C4-2B (cell line): ENCODE results near the gene AP1M1.

ENCODE experiments used
- ZFX ChIP-seq: fragments of 450-650 bp; IDR thresholded peaks from 2 replicates; pipeline ENCODE4 v1.6.1; 2017
- TF ChIP-seq, protein P1 (sequence below): fragments of 450-650 bp; conservative IDR thresholded peaks from 2 replicates; pipeline ENCODE4 v1.5.1; 2017; ENCODE audit warnings: mild to moderate bottlenecking

DNA sequence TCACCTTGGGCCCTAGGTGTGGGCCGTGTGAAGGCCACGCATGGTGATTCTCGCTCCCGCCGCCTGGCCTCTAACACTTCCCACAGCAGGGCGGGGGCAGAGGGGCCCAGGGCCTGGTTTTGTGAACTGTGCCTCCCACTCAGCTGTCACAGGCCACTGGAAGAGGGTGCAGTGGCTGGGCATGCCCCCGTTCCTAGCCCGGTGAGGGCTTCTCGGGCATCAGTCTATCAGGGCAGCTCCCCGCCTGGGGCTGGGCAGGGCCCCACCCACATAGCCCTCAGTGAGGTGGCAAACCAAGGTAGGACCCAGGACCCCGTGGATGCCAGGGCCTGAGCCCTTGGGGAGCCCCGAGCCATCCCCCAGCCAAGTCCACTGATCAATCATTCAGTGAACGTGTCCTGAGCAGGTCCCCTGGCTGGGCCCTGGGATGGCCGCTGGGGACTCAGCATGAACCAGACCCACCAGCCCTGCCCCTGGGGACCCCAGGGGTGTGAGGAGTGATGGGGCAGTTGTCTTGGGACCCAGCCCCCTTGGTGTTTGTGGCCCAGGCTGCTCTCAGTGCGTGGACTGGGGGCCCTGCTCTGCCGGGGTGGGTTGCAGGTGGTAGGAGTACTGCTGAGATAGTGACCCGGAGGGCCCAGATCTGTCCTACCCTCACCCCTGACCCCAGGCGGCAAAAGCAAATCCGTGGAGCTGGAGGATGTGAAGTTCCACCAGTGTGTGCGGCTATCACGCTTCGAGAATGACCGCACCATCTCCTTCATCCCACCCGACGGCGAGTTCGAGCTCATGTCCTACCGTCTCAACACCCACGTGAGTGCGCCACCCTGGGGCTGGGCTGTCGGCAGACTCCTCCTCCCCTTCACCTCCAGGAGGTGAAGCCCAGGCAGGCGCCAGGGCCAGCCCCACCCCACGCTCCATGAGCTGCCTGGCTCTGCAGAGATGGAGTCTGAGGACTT lies 29.4 kb downstream of the AP1M1 start:
- TF ChIP-seq, protein P1, sequence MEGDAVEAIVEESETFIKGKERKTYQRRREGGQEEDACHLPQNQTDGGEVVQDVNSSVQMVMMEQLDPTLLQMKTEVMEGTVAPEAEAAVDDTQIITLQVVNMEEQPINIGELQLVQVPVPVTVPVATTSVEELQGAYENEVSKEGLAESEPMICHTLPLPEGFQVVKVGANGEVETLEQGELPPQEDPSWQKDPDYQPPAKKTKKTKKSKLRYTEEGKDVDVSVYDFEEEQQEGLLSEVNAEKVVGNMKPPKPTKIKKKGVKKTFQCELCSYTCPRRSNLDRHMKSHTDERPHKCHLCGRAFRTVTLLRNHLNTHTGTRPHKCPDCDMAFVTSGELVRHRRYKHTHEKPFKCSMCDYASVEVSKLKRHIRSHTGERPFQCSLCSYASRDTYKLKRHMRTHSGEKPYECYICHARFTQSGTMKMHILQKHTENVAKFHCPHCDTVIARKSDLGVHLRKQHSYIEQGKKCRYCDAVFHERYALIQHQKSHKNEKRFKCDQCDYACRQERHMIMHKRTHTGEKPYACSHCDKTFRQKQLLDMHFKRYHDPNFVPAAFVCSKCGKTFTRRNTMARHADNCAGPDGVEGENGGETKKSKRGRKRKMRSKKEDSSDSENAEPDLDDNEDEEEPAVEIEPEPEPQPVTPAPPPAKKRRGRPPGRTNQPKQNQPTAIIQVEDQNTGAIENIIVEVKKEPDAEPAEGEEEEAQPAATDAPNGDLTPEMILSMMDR, result no peak
- TF ChIP-seq ZFX, result no peak
